CD4-positive, alpha-beta T cell treated with Interleukin-2 at 100 ng/mL for 4 hours (primary cell): Measurements from ENCODE around the gene DAPP1.

Experiments
- DNase-seq: peaks from one replicate; pipeline ENCODE4 v3.0.0-alpha.2; 2020; ENCODE audit warnings: low spot score

Gene DAPP1

GRCh38 chr4:99853999-99854398, 37.4 kb downstream of the DAPP1 start:
- no peak for DNase-seq

DNA sequence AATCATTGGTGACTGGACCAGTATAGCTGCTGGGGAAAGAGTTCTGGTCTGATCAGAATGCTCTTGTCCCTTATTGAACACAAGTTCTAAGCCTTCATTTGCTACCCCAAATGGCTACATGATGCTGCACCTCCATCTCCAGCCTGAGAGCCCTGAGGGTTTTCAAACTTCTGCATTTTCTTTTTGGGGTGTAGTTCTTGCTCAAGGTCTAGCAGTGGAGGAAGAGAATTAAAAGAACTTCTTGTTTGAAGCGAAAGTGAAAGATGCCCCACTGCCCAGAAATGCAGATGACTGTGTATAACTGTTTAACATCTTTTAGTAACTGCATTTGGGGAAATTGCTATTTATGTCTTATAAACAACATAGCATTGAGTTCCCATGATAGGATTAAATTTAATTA, 39.1 kb downstream of the DAPP1 start:
- peak; percentile 37 for DNase-seq

DNA sequence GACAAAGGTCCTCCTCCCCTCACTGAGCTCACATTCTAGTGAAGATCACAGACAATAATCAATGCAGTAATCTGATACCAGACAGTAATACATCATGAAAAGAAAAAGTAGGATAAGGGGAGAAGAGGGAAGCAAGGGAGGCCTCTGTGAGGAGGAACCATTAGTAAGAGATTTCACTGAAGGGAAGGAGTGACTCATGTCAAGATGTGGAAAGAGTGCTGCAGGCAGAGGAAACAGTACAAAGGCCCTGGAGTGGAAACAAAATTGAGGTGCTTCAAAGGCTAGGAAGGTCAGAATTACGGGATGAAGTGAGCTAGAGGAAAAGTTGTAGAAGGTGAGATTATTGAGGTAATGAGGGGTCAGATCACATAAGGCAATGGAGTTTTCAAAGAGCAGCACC, 39.5 kb downstream of the DAPP1 start:
- DNase-seq: peak; percentile 35

- no peak for DNase-seq
These were observed 40.7 kb downstream of the DAPP1 start for GRCh38 chr4:99857307-99857706.

DNA sequence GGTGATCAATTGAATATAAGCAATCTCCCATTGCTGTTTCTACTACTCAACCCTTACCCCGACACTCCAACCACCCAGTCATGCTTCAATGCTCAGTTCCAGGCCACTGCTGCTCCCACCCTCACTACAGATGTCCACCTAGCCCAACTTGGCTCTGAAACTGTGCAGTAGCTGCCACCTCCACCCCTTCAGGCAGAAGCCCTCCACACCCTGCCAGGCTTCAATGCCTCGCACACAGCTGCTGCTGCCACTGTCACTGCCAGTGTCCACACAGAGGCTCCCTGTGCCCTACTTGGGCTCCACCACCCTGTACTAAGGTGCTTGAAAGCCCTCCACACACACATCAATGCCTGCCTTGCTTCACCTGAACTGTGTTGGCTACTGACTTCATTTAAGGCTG, 43.0 kb downstream of the DAPP1 start:
- no peak for DNase-seq

DNA sequence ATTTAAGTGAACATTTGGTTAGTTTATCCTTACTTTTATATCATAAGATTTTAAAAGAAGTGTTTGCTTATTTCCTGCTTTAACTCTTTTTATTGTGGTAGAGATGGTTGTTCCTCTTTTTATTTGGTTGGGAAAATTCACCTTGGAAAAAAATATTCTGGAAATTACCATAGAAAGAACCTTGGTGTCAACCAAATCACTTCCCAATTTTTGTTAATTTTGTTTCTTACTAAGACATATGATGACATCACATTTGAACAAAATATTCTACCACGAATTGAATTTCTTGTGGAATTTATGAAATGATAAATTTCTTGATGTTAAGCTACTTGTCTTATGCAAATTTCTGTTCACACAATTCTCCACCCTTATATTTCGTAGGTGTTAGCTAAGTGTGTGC, 43.9 kb downstream of the DAPP1 start:
- DNase-seq: no peak

- no peak for DNase-seq
These were observed 44.7 kb downstream of the DAPP1 start for GRCh38 chr4:99861120-99861905.

DNA sequence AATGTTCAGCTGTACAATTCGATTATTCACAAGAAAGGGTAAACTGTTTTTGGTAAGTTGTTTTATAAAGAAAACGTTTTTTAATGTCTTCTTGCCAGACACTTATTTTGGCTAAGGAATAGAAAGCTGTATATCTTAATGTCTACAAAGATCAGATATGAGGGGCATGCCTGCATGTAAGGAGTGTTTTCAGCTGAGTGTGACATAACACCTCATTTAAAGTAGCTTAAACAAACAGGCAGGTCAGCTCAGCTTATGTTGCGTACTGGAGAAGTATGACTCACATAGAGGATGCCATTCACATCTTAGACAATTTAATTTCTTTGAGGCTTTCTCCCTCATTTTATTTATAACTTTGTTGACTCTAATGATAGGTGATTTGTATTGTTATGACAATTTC, 47.2 kb downstream of the DAPP1 start:
- no peak for DNase-seq

DNA sequence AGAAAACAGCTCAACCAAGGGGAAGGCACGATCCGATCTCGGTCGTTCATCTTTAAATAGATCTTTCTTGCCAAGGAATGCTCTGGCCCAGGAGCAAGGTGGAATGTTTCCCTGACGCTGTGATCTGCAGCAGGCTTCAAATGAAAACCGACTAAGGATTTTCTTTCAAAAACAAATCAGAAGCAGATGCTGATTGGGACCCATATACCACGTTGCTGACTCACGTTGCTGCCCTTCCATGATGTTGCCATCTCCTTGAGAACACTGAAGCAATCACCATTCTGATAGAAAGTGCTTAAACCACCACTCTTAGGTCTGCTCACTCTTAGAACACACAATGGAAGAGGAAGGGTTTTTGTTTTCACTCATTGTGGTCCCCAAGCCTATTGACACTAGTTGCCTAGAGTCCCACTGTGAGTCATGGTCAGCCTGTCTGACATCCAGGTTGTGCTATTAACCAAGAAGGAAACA, 51.5 kb downstream of the DAPP1 start:
- no peak for DNase-seq

- no peak for DNase-seq
These were observed 55.9 kb downstream of the DAPP1 start for GRCh38 chr4:99872570-99872969.

DNA sequence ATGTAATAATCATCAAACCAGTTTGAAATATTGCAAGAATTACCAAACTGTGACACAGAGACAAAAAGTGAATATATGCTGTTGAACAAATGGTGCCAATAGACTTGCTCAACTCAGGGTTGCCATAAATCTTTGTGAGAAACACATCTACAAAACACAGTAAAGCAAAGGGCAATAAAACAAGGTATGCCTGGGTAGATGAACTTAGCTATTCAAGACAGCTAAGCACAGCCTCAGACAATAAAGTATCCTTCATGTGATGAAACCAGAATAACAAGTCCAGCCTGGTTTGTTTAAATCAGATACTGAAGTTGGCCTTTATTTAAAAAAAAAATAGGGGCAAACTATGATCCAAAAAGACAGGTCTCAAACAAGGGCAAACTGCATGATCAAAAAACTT, 58.4 kb downstream of the DAPP1 start:
- no peak for DNase-seq

GRCh38 chr4:99876946-99877345, 60.3 kb downstream of the DAPP1 start:
- DNase-seq: no peak

GRCh38 chr4:99878604-99879003, 62.0 kb downstream of the DAPP1 start:
- no peak for DNase-seq

- no peak for DNase-seq
These were observed 62.8 kb downstream of the DAPP1 start for GRCh38 chr4:99879458-99879857.

DNA sequence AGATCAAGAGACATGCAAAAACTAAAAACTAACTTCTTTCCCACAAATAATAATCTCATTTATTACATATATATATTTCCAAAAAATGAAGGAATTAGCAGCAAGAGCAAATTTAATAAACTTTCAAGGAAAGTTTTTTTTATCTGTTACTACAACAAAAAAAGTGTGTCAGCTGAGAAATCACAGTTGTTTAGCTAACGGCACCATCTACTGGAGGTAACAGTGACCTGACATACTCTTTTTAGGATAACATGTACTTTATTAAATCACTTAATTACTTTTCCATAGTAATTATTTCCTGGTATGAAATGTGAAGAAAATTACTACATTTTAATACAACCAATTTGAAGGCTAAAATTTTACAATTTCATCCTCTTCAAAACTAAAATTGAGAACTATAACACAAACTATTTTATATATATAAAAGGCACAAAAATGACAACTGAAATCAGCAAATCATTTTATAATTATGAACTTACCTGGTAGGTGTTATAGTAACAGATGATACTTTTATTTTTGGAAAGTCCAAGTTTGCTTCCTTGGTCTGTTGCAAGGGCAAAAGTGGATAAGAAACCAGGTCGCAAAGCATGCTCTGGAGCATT, 68.5 kb downstream of the DAPP1 start:
- peak; percentile 58 for DNase-seq

DNA sequence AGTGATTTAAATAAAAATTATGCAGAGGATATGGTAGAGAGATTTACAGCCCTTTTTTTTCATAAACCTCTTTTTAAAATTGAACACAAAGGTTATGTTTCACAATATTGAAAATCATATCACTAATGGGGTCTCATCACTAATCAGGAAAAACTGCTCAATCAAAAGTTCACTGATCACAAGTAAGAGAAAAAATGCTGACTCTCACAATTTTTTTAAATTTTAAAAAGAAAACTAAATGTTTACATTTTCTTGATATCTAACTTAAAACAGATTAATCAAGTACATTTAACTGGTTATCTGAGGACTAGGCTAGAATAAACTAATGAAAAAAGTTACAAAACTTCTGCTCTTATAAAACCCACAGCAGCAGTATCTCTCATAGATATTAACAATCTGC, 69.1 kb downstream of the DAPP1 start:
- no peak for DNase-seq

- no peak for DNase-seq
These were observed 69.5 kb downstream of the DAPP1 start for GRCh38 chr4:99886146-99886545.

GRCh38 chr4:99887837-99888236, 71.2 kb downstream of the DAPP1 start:
- no peak for DNase-seq

DNA sequence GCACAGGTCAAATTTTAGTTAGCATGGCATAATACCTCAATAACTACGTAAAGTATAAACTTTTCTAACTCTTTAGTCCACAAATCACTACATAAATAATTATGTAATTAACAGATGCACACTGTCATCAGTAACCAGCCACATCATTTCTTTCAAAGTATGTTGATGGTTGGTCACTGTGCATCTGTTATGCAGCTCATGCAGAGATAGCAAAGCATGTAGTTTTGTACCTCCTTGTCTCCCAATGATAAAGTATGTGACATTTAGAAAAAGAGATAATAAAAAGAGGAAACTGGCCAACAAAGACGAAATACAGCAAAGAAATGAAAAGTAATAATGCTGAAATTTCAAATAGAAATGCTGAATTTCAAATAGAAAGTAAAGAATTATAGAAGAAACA, 74.7 kb downstream of the DAPP1 start:
- DNase-seq: no peak

DNA sequence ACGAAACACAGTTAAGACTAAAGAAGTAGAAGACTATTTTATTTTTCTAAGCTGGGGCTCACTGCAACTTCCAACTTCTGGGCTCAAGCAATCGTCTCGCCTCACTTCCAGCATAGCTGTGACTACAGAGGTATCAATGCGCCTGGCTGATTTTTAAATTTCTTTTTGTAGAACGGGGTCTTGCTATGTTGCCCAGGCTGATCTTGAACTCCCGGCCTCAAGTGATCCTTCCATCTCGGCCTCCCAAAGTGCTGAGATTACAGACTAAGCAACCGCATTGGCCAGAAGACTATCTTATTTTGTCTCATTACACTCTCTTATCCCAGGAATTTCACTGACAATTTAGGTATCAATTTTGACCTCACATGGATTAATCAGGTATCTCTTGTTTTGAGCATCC, 76.4 kb downstream of the DAPP1 start:
- DNase-seq: no peak

GRCh38 chr4:99893839-99894160, 77.2 kb downstream of the DAPP1 start:
- no peak for DNase-seq

DNA sequence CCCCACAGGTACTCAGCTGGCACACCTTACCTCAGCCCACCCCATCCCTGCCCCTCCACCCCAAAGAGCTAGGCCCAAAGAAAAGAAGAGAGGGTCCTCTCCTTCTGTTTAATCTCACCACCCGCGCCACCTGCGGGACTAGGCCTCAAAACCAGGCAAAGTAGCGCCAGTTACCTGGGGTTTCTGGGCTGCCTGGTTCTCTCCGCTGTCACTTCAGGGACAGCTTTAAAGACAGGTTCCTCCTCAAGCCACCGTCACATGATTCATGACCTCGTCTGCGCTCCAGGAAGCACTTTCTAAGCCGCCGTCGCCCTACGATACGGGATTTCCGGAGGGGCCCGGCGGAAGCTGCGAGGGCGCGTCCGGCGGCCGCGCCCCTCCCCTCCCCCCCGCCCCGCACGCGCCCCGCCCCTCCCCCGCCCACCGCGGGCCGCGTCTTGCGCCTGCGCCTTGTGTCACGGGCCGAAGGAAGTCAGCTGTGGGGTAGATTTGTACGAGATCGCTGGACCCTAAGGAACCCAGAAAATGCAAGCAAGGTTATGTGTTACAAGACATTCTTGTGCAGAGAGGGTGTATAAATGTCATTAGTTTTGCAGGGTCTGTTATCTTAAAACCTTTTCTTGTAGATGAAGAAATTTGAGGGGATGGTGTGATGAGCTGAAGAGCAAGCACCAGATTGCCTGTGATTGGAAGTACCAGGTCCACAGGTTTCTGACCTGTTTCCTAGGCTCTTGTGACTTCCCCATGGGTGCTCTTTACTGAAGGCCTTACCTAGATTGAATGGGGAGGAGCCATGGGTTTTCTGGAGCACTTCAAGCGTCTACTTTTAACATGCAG, 77.8 kb downstream of the DAPP1 start, which contains the start of gene LAMTOR3:
TSS of gene LAMTOR3 (minus strand) at position 267 of the 837 bp plus-strand sequence. CDS start 464 bp downstream, outside the sequence.
- DNase-seq: peak; percentile 93

- no peak for DNase-seq
These were observed 78.4 kb downstream of the DAPP1 start for GRCh38 chr4:99894998-99895397.
